ENCODE results near the gene APP. TPM values are rescaled to one million over a fixed set of nuclear protein-coding genes. Genes with fewer than 3 reads are reported as not detected.

APP gene
- total and polyA plus RNA-seq, 8 donors: 373 to 671 (median 580) TPM

DNA sequence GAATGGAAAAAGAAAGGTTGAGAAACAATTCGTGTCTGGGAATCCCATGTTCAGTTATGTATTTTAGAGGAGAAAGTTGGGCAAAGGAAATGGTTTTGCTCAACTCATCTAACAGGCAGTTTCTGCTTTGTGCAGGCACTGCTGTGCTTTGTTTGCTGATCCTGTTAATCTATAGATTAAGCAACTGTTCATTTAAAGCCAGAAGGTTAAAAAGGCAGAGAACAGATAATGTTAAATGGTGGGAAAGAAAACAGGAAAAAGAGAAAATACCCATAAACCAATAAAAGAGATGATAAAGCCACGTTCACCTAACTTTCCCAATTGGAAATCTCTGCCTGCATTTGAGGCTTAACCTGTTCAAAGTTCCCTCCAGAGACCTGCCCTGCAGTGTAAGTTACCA lies 70.0 kb downstream of the APP start:
- no peaks in the 10 kb centered on the region for H3K27me3 ChIP-seq
- H3K36me3 ChIP-seq: no peaks in the 10 kb centered on the region
- intact Hi-C loops (cut with DNase I): no loop called here
- H3K4me3 ChIP-seq: no peak overlapping the region
- ATAC-seq (no peak), DNase-seq (no peak)
- H3K9me3 ChIP-seq: no peaks in the 10 kb centered on the region
- H3K4me1 ChIP-seq: peaks cover 0 to 6% of the 10 kb centered on the region in 2 donors
- TF ChIP-seq, protein P1, sequence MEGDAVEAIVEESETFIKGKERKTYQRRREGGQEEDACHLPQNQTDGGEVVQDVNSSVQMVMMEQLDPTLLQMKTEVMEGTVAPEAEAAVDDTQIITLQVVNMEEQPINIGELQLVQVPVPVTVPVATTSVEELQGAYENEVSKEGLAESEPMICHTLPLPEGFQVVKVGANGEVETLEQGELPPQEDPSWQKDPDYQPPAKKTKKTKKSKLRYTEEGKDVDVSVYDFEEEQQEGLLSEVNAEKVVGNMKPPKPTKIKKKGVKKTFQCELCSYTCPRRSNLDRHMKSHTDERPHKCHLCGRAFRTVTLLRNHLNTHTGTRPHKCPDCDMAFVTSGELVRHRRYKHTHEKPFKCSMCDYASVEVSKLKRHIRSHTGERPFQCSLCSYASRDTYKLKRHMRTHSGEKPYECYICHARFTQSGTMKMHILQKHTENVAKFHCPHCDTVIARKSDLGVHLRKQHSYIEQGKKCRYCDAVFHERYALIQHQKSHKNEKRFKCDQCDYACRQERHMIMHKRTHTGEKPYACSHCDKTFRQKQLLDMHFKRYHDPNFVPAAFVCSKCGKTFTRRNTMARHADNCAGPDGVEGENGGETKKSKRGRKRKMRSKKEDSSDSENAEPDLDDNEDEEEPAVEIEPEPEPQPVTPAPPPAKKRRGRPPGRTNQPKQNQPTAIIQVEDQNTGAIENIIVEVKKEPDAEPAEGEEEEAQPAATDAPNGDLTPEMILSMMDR (IDR thresholded peaks at IDR 0.05): no peak
- H3K27ac ChIP-seq: no peak overlapping the region

DNA sequence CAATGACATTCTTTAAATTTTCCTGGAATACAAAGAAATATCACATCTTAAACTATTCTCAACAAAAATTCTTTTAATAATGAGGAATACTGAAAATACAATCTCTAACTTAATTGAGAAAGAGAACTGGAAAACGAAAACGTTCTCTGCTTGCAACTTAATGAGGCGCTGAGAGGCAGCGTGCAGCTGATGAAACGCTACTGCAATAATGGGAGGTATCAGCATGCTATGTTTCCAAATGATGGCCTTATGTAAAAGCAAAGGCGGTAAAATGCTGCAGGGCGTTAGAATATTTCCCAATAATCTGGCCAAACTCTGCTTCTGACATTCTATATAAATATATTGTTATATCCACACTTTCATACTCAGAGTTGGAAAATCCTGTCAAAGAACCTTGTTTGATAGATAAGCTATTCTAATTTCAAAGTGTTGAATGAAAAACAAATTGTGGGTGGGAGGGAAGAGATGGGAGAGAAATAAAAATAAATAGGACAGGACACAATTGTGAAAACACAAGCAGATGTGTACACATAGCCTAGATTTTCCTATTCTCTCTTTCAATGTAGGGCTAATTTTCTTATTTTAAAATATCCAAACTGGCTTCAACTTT lies 70.9 kb downstream of the APP start:
- no peak for ATAC-seq
- H3K27me3 ChIP-seq: no peaks in the 10 kb centered on the region
- H3K9me3 ChIP-seq: no peaks in the 10 kb centered on the region
- intact Hi-C loops (cut with DNase I): no loop called here
- TF ChIP-seq, protein P1 (IDR thresholded peaks at IDR 0.05): no peak
- H3K36me3 ChIP-seq: no peaks in the 10 kb centered on the region
- peaks cover 0 to 6% of the 10 kb centered on the region in 2 donors for H3K4me1 ChIP-seq
- peak in 2 of 4 donors; percentile 61 to 72 for DNase-seq
- no peak overlapping the region for H3K27ac ChIP-seq
- no peak overlapping the region for H3K4me3 ChIP-seq

DNA sequence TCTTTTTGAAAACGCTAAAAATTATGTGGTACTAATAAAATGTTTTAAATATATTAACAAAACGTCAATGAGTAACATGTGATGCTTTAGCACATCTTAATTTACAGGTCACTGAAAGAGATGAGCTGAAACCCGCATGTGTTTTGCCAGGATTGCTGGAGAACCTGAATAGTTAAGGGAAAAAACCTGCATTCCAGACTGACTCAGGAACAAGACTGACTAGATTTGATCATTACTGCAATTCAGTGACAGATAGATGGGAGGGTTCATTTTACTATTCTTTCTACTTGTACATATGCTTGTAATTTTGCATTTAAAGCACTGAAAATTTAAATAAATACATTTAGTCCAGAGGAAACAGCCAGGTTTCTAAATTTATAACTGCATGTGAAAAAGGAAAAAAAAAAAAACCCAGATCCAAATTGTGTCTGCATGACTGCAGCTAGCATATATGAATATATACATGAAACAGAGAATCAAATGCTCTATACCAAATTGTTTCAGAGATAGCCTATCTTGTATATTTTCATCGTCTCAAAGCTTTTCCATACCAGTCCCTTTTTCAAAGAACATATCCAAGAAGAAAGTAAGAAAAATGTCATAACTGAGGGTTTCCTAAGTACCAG lies 71.7 kb downstream of the APP start:
- DNase-seq: no peak
- TF ChIP-seq, protein P1 (IDR thresholded peaks at IDR 0.05): no peak
- Histone ChIP-seq H3K27ac (no peak overlapping the region), H3K4me3 (no peak overlapping the region), H3K36me3 (no peaks in the 10 kb centered on the region), H3K9me3 (no peaks in the 10 kb centered on the region), H3K4me1 (peaks cover 0 to 6% of the 10 kb centered on the region in 2 donors), H3K27me3 (no peaks in the 10 kb centered on the region)
- ATAC-seq: no peak
- intact Hi-C loops (cut with DNase I): no loop called here

DNA sequence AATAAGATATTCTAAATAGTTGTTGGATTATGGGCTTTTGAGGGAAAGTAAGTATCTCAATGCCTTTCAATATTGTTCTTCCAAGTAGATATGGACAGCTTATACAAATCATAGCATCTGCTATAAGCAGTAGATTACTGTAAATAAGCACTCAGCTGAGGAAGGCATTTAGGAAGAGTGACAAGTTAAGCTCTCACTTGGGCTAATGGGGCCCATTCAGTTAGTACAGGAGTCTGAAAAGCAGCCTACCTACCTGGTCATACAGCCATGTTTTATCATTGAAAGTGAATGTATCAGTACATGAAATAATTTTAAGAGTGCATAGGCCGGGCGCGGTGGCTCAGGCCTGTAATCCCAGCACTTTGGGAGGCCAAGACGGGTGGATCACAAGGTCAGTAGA lies 73.1 kb downstream of the APP start:
- Histone ChIP-seq H3K27me3 (no peaks in the 10 kb centered on the region), H3K4me1 (peaks cover 4 to 6% of the 10 kb centered on the region in 2 donors), H3K27ac (no peak overlapping the region), H3K4me3 (no peak overlapping the region), H3K9me3 (no peaks in the 10 kb centered on the region), H3K36me3 (no peaks in the 10 kb centered on the region)
- TF ChIP-seq, protein P1 (IDR thresholded peaks at IDR 0.05): no peak
- DNase-seq: no peak
- no peak for ATAC-seq
- intact Hi-C loops (cut with DNase I): no loop called here

DNA sequence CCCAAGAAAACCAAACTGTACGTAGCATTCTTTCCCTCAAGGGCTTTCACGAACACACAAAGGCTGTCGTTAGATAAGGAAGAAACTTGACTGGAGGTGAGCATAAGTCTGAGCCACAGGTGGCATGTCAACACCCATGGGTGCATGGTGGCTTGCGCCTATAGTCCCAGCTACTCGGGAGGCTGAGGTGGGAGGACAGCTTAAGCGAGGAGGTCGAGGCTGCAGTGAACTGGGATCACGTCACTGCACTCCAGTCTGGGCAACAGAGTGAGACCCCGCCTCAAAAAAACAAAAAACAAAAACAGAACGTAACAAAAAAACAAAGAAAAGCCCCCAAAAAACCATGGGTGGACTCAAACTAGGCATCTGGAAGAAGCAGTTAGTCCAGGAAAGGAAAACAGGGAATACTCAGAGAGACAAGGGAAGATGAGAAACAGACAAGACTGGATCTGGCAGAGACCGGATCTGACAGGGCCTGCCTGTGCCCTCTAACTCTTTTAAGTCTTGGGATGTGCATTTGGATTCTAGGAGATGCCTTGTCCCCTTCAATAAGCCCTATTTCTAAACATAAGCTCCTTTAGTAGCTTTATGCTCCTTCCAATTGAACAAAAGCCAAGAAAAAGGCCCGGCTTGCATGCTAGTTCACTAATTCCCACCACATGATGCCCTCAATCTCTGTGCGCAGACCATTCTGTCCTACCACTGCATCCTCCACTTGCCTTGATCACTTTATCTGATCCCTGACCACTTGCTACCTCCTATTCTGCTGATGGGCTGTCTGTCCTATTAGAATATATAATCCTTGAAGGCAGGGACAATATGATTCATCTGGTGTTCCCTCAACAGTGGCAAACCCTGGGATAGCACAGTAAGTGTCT lies 73.8 kb downstream of the APP start:
- no peak for ATAC-seq
- intact Hi-C loops (cut with DNase I): no loop called here
- peaks cover 4 to 6% of the 10 kb centered on the region in 2 donors for H3K4me1 ChIP-seq

More for the DNA sequence above, 73.8 kb downstream of the APP start:
- TF ChIP-seq, protein P1 (IDR thresholded peaks at IDR 0.05): no peak
- Histone ChIP-seq H3K27me3 (no peaks in the 10 kb centered on the region), H3K27ac (no peak overlapping the region), H3K36me3 (no peaks in the 10 kb centered on the region), H3K4me3 (no peak overlapping the region), H3K9me3 (no peaks in the 10 kb centered on the region)
- DNase-seq: no peak
